ENCODE measurements around the gene MAP1B.

MAP1B gene

GRCh38 chr5:72125941-72126620 lies 18.8 kb downstream of the MAP1B start:
- no peaks in the 10 kb centered on the region for H3K27me3 ChIP-seq (ENCODE audit: low read depth)
- no peaks in the 10 kb centered on the region for H3K9me3 ChIP-seq
- H3K36me3 ChIP-seq (replicated peaks): peaks cover 9% of the 10 kb centered on the region
- in situ Hi-C loops (cut with MboI; ENCODE audit: low sequenced_read_pairs): no loop called here
- no peak overlapping the region for H3K4me3 ChIP-seq
- peaks cover 56% of the 10 kb centered on the region for H3K4me1 ChIP-seq
- DNase-seq (ENCODE audit: low spot score in 2 of 2): no peak

- DNase-seq (ENCODE audit: low spot score in 2 of 2): no peak
- Histone ChIP-seq H3K4me1 (peaks cover 54% of the 10 kb centered on the region), H3K4me3 (no peak overlapping the region), H3K9me3 (no peaks in the 10 kb centered on the region), H3K36me3 (replicated peaks) (peaks cover 9% of the 10 kb centered on the region), H3K27me3 (ENCODE audit: low read depth) (no peaks in the 10 kb centered on the region)
- in situ Hi-C loops (cut with MboI; ENCODE audit: low sequenced_read_pairs): no loop called here
Observed at GRCh38 chr5:72126796-72127195, 19.5 kb downstream of the MAP1B start.

GRCh38 chr5:72129725-72130124 lies 22.4 kb downstream of the MAP1B start:
- in situ Hi-C loops (cut with MboI; ENCODE audit: low sequenced_read_pairs): no loop called here
- Histone ChIP-seq H3K9me3 (no peaks in the 10 kb centered on the region), H3K4me1 (peaks cover 59% of the 10 kb centered on the region), H3K36me3 (replicated peaks) (peaks cover 2% of the 10 kb centered on the region), H3K27me3 (ENCODE audit: low read depth) (no peaks in the 10 kb centered on the region), H3K4me3 (no peak overlapping the region)
- no peak for DNase-seq (ENCODE audit: low spot score in 2 of 2)

- in situ Hi-C loops (cut with MboI; ENCODE audit: low sequenced_read_pairs): no loop called here
- Histone ChIP-seq H3K4me3 (no peak overlapping the region), H3K9me3 (no peaks in the 10 kb centered on the region), H3K4me1 (peaks cover 58% of the 10 kb centered on the region), H3K36me3 (replicated peaks) (no peaks in the 10 kb centered on the region; the same call in none of the 2 replicates), H3K27me3 (ENCODE audit: low read depth) (no peaks in the 10 kb centered on the region)
- no peak for DNase-seq (ENCODE audit: low spot score in 2 of 2)
Observed at GRCh38 chr5:72130351-72130761, 23.1 kb downstream of the MAP1B start.

GRCh38 chr5:72133212-72133990 lies 26.1 kb downstream of the MAP1B start:
- Histone ChIP-seq H3K27me3 (ENCODE audit: low read depth) (no peaks in the 10 kb centered on the region), H3K4me1 (peaks cover 43% of the 10 kb centered on the region), H3K4me3 (no peak overlapping the region), H3K36me3 (replicated peaks) (no peaks in the 10 kb centered on the region; the same call in 1 of the 2 replicates), H3K9me3 (no peaks in the 10 kb centered on the region)
- DNase-seq (ENCODE audit: low spot score in 2 of 2): peak in 1 of 2 experiments; percentile 55
- in situ Hi-C loops (cut with MboI; ENCODE audit: low sequenced_read_pairs): no loop called here

GRCh38 chr5:72134226-72134899 lies 27.1 kb downstream of the MAP1B start:
- Histone ChIP-seq H3K4me3 (no peak overlapping the region), H3K36me3 (replicated peaks) (no peaks in the 10 kb centered on the region; the same call in none of the 2 replicates), H3K4me1 (peaks cover 43% of the 10 kb centered on the region), H3K9me3 (no peaks in the 10 kb centered on the region), H3K27me3 (ENCODE audit: low read depth) (no peaks in the 10 kb centered on the region)
- DNase-seq (ENCODE audit: low spot score in 2 of 2): peak; percentile 75 to 88
- in situ Hi-C loops (cut with MboI; ENCODE audit: low sequenced_read_pairs): no loop called here

GRCh38 chr5:72137826-72138409 lies 30.6 kb downstream of the MAP1B start:
- H3K4me1 ChIP-seq: peaks cover 52% of the 10 kb centered on the region
- no peak overlapping the region for H3K4me3 ChIP-seq
- peak in 1 of 2 experiments; percentile 65 for DNase-seq (ENCODE audit: low spot score in 2 of 2)
- in situ Hi-C loops (cut with MboI; ENCODE audit: low sequenced_read_pairs): no loop called here
- H3K36me3 ChIP-seq (replicated peaks): peaks cover 3% of the 10 kb centered on the region
- no peaks in the 10 kb centered on the region for H3K27me3 ChIP-seq (ENCODE audit: low read depth)
- H3K9me3 ChIP-seq: no peaks in the 10 kb centered on the region

- peaks cover 52% of the 10 kb centered on the region for H3K4me1 ChIP-seq
- no peaks in the 10 kb centered on the region for H3K27me3 ChIP-seq (ENCODE audit: low read depth)
- H3K9me3 ChIP-seq: no peaks in the 10 kb centered on the region
- in situ Hi-C loops (cut with MboI; ENCODE audit: low sequenced_read_pairs): no loop called here
- H3K4me3 ChIP-seq: no peak overlapping the region
- H3K36me3 ChIP-seq (replicated peaks): peaks cover 6% of the 10 kb centered on the region
- no peak for DNase-seq (ENCODE audit: low spot score in 2 of 2)
Observed at GRCh38 chr5:72138943-72139521, 31.8 kb downstream of the MAP1B start.

GRCh38 chr5:72140711-72141110 lies 33.4 kb downstream of the MAP1B start:
- Histone ChIP-seq H3K36me3 (replicated peaks) (peaks cover 6% of the 10 kb centered on the region), H3K9me3 (no peaks in the 10 kb centered on the region), H3K4me3 (no peak overlapping the region), H3K4me1 (peaks cover 53% of the 10 kb centered on the region), H3K27me3 (ENCODE audit: low read depth) (no peaks in the 10 kb centered on the region)
- DNase-seq (ENCODE audit: low spot score in 2 of 2): no peak
- in situ Hi-C loops (cut with MboI; ENCODE audit: low sequenced_read_pairs): loop anchor here (10.0 kb wide), 2 partner anchors 104 to 174 kb away; no protein-coding TSS in a partner anchor

GRCh38 chr5:72141440-72142355 lies 34.4 kb downstream of the MAP1B start:
- in situ Hi-C loops (cut with MboI; ENCODE audit: low sequenced_read_pairs): loop anchor here (10.0 kb wide), 2 partner anchors 103 to 173 kb away; no protein-coding TSS in a partner anchor
- peak; percentile 68 to 74 for DNase-seq (ENCODE audit: low spot score in 2 of 2)
- Histone ChIP-seq H3K9me3 (no peaks in the 10 kb centered on the region), H3K27me3 (ENCODE audit: low read depth) (no peaks in the 10 kb centered on the region), H3K4me3 (no peak overlapping the region), H3K36me3 (replicated peaks) (peaks cover 6% of the 10 kb centered on the region), H3K4me1 (peaks cover 63% of the 10 kb centered on the region)

- DNase-seq (ENCODE audit: low spot score in 2 of 2): peak; percentile 54 to 72
- in situ Hi-C loops (cut with MboI; ENCODE audit: low sequenced_read_pairs): loop anchor here (10.0 kb wide), 2 partner anchors 100 to 170 kb away; no protein-coding TSS in a partner anchor
- H3K36me3 ChIP-seq (replicated peaks): peaks cover 12% of the 10 kb centered on the region
- peaks cover 88% of the 10 kb centered on the region for H3K4me1 ChIP-seq
- no peak overlapping the region for H3K4me3 ChIP-seq
- no peaks in the 10 kb centered on the region for H3K27me3 ChIP-seq (ENCODE audit: low read depth)
- H3K9me3 ChIP-seq: no peaks in the 10 kb centered on the region
Observed at GRCh38 chr5:72144762-72145161, 37.5 kb downstream of the MAP1B start.

GRCh38 chr5:72145348-72145747 lies 38.1 kb downstream of the MAP1B start:
- DNase-seq (ENCODE audit: low spot score in 2 of 2): peak; percentile 61 to 99
- Histone ChIP-seq H3K4me1 (peaks cover 89% of the 10 kb centered on the region), H3K27me3 (ENCODE audit: low read depth) (no peaks in the 10 kb centered on the region), H3K4me3 (no peak overlapping the region), H3K36me3 (replicated peaks) (peaks cover 12% of the 10 kb centered on the region), H3K9me3 (no peaks in the 10 kb centered on the region)
- in situ Hi-C loops (cut with MboI; ENCODE audit: low sequenced_read_pairs): loop anchor here (10.0 kb wide), 2 partner anchors 99 to 169 kb away; no protein-coding TSS in a partner anchor

Measured in HAP-1 (cell line).